ENCODE data around the gene IGF1.

DNA sequence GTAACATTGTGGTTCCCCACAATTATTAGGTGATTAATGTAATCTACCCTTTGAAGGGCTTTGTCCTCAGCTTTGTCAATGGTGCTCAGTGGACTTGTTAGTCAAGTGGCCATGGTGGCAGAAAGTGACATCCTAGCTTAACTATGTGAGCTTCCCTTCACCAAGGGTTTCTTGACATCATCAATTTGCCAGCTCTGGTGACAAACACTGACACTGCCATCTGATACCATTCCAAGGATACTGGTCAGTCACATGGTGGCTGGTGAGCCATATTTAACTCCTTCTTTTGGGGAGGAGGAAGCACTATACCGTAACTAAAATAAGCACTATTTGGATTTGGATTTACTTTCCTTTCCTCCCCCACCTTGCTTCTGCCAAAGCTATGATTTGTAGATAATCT is 115.7 kb downstream of the IGF1 start:
- TF ChIP-seq PHB2 (IDR thresholded peaks at IDR 0.05; ENCODE audit: low read depth) (no peak), RB1 (IDR thresholded peaks at IDR 0.05; ENCODE audit: low read depth) (no peak), ZNF23 (CRISPR knock-in tag; IDR thresholded peaks at IDR 0.05) (no peak)
- TF ChIP-seq, protein P1, sequence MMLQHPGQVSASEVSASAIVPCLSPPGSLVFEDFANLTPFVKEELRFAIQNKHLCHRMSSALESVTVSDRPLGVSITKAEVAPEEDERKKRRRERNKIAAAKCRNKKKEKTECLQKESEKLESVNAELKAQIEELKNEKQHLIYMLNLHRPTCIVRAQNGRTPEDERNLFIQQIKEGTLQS (IDR thresholded peaks at IDR 0.05): no peak
- TF ChIP-seq, protein P1 (CRISPR knock-in tag; conservative IDR thresholded peaks at IDR 0.05): no peak
- TF ChIP-seq, protein P2, sequence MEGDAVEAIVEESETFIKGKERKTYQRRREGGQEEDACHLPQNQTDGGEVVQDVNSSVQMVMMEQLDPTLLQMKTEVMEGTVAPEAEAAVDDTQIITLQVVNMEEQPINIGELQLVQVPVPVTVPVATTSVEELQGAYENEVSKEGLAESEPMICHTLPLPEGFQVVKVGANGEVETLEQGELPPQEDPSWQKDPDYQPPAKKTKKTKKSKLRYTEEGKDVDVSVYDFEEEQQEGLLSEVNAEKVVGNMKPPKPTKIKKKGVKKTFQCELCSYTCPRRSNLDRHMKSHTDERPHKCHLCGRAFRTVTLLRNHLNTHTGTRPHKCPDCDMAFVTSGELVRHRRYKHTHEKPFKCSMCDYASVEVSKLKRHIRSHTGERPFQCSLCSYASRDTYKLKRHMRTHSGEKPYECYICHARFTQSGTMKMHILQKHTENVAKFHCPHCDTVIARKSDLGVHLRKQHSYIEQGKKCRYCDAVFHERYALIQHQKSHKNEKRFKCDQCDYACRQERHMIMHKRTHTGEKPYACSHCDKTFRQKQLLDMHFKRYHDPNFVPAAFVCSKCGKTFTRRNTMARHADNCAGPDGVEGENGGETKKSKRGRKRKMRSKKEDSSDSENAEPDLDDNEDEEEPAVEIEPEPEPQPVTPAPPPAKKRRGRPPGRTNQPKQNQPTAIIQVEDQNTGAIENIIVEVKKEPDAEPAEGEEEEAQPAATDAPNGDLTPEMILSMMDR (IDR thresholded peaks at IDR 0.05 in 2 of 3, conservative IDR thresholded peaks at IDR 0.05 in 1 of 3; ENCODE audit: insufficient read depth in 2 of 3, low read depth in 1 of 3, low read length in 3 of 3): no peak
- TF ChIP-seq, protein P3, sequence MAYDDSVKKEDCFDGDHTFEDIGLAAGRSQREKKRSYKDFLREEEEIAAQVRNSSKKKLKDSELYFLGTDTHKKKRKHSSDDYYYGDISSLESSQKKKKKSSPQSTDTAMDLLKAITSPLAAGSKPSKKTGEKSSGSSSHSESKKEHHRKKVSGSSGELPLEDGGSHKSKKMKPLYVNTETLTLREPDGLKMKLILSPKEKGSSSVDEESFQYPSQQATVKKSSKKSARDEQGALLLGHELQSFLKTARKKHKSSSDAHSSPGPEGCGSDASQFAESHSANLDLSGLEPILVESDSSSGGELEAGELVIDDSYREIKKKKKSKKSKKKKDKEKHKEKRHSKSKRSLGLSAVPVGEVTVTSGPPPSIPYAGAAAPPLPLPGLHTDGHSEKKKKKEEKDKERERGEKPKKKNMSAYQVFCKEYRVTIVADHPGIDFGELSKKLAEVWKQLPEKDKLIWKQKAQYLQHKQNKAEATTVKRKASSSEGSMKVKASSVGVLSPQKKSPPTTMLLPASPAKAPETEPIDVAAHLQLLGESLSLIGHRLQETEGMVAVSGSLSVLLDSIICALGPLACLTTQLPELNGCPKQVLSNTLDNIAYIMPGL (CRISPR knock-in tag; IDR thresholded peaks at IDR 0.05): no peak

Measured in K562 (cell line).